Right atrium auricular region (tissue), 2 donors: ENCODE results near the gene ITGAX. TPM values are rescaled to one million over a fixed set of nuclear protein-coding genes. Genes with fewer than 3 reads are reported as not detected.

Source experiments
- DNase-seq: peaks from one replicate; pipeline ENCODE4 v3.0.0-alpha.2; 2019; ENCODE audit warnings: low spot score
- H3K27ac ChIP-seq, 2 donors: fragments of 200-600 bp; sonication (generic); 1 replicate in 1 of 2; 2 replicates in 1 of 2; pipeline ENCODE4 v1.5.1; 2016 to 2019
- H3K27me3 ChIP-seq, 2 donors: fragments of 200-600 bp; sonication (generic); one replicate each; pipeline versions ENCODE4 v1.5.1 to v1.6.0; 2017 to 2019
- H3K36me3 ChIP-seq: fragments of 200-600 bp; sonication (generic); one replicate; pipeline ENCODE4 v1.5.1; 2016
- H3K4me1 ChIP-seq, 2 donors: fragments of 200-600 bp; sonication (generic); one replicate each; pipeline versions ENCODE4 v1.5.1 to v1.6.0; 2017 to 2019
- H3K4me3 ChIP-seq, 2 donors: fragments of 200-600 bp; sonication (generic); 1 replicate in 1 of 2; 2 replicates in 1 of 2; pipeline ENCODE4 v1.5.1; 2017 to 2019; ENCODE audit warnings: mild to moderate bottlenecking in 1 of 2, moderate library complexity in 1 of 2
- H3K9me3 ChIP-seq, 2 donors: fragments of 200-600 bp; sonication (generic); one replicate each; pipeline ENCODE4 v1.5.1; 2019
- CTCF ChIP-seq, 2 donors: fragments of 200-600 bp; sonication (generic); IDR thresholded peaks; one replicate each; pipeline ENCODE4 v1.5.1; 2019; ENCODE audit warnings: antibody characterized with exemption in 2 of 2
- total RNA-seq, 2 donors: library from RNA; depleted of rRNA; stranded (reverse); fragments of >200 nt; gene quantifications; one replicate each; pipeline ENCODE4 v1.1.0, GENCODE V29; 2016

Gene ITGAX
- total RNA-seq, 2 donors from 2014 or later, result 0.78 to 2.6 TPM

DNA sequence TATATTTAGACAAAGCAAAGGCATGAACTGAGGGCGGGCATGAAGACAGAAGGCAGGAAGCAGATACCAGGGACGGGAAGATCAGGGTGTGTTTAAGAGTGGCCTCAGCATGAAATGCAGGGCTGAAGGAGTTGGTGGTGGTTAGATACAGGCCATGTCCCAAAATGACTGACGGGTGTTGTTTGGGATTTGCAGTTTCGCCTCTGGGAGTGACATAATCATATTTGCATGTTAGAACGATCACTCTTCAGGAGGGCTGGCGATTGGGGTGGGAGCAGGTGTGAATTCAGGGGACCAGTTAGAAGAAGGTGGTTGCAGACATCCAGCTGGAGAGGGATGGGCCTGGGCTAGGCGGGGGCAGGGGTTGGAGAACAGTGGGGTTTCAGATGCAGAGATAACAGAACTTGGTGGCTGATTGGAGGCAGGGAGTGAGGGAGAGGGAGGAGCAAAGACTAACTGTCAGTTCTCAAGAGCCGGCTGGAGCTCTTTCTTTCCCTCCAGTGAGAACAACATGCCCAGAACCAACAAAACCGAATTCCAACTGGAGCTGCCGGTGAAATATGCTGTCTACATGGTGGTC is 27.2 kb upstream of the ITGAX start:
- Histone ChIP-seq H3K9me3 (peaks cover 0 to 4% of the 10 kb centered on the region in 2 donors), H3K27ac (no peak overlapping the region), H3K27me3 (peaks cover 0 to 16% of the 10 kb centered on the region in 2 donors), H3K4me1 (peaks cover 0 to 8% of the 10 kb centered on the region in 2 donors), H3K4me3 (no peak overlapping the region), H3K36me3 (no peaks in the 10 kb centered on the region)
- no peak for TF ChIP-seq CTCF (IDR thresholded peaks at IDR 0.05)
- DNase-seq, result no peak

- Histone ChIP-seq H3K36me3 (no peaks in the 10 kb centered on the region), H3K27me3 (peaks cover 0 to 16% of the 10 kb centered on the region in 2 donors), H3K4me3 (no peak overlapping the region), H3K9me3 (no peaks in the 10 kb centered on the region), H3K27ac (no peak overlapping the region), H3K4me1 (peaks cover 0 to 8% of the 10 kb centered on the region in 2 donors)
- no peak for TF ChIP-seq CTCF (IDR thresholded peaks at IDR 0.05)
- DNase-seq, result no peak
Measured at GRCh38 chr16:31328322-31329052, 26.5 kb upstream of the ITGAX start.

- Histone ChIP-seq H3K36me3 (no peaks in the 10 kb centered on the region), H3K27me3 (peaks cover 0 to 16% of the 10 kb centered on the region in 2 donors), H3K4me3 (no peak overlapping the region), H3K4me1 (peaks cover 0 to 8% of the 10 kb centered on the region in 2 donors), H3K27ac (no peak overlapping the region), H3K9me3 (no peaks in the 10 kb centered on the region)
- TF ChIP-seq CTCF (IDR thresholded peaks at IDR 0.05), result no peak
- DNase-seq, result no peak
Measured at GRCh38 chr16:31329671-31330552, 25.1 kb upstream of the ITGAX start.

DNA sequence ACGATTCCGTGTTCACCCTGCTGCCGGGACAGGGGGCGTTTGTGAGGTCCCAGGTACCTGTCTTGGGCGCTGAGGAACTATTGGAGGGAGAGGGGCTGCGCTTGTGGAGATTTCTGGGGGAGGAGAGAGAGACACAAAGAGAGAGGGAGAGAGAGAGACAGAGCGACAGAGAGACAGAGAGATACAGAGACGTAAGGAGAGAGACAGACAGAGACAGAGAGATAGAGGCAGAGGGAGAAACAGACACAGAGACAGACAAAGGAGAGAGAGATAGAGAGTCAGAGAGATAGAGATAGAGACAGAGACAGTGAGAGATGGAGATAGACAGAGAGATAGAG is 24.5 kb upstream of the ITGAX start:
- DNase-seq, result no peak
- Histone ChIP-seq H3K4me1 (peaks cover 0 to 8% of the 10 kb centered on the region in 2 donors), H3K4me3 (no peak overlapping the region), H3K27me3 (peaks cover 0 to 16% of the 10 kb centered on the region in 2 donors), H3K9me3 (no peaks in the 10 kb centered on the region), H3K27ac (no peak overlapping the region), H3K36me3 (no peaks in the 10 kb centered on the region)
- TF ChIP-seq CTCF (IDR thresholded peaks at IDR 0.05), result no peak

DNA sequence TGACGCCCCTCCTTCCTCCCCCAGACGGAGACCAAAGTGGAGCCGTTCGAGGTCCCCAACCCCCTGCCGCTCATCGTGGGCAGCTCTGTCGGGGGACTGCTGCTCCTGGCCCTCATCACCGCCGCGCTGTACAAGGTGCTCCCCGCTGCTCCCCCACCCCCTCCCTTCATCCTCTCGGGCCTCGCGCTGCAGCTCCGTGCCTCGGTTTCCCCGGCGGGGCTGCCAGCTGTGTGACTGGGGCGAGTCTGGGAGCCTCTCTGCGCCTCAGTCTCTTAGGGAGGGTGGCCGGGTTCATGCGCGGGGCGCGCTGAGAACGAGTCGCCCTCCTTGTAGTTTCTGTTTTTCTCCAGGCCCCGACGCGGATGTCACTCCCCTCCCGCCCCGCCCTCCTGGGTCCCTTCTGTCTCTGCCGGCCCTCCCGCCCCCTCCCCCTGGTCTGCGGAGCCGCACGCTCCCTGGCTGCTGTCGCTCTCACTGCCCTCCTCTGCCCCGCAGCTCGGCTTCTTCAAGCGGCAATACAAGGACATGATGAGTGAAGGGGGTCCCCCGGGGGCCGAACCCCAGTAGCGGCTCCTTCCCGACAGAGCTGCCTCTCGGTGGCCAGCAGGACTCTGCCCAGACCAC is 23.7 kb upstream of the ITGAX start:
- Histone ChIP-seq H3K36me3 (no peaks in the 10 kb centered on the region), H3K4me1 (peaks cover 0 to 8% of the 10 kb centered on the region in 2 donors), H3K27ac (no peak overlapping the region), H3K9me3 (no peaks in the 10 kb centered on the region), H3K27me3 (peaks cover 0 to 16% of the 10 kb centered on the region in 2 donors), H3K4me3 (peak overlapping the region in 1 of 2 donors; percentile 30)
- DNase-seq, result no peak
- no peak for TF ChIP-seq CTCF (IDR thresholded peaks at IDR 0.05)
